IPS-15b (cell line): ENCODE data around the gene HYAL2.
"Not testable (repeated sequence)": the region's sequence is repeated elsewhere in the genome, so short reads cannot be mapped to it uniquely, and the experiment has no call there.

Experiments used
- H3K27me3 ChIP-seq: one replicate; pipeline ENCODE4 v1.6.1; 2013; ENCODE audit warnings: low read length; ENCODE audit not compliant: control insufficient read depth, insufficient read depth
- H3K36me3 ChIP-seq: one replicate; pipeline ENCODE4 v1.6.1; 2013; ENCODE audit warnings: low read length; ENCODE audit not compliant: control insufficient read depth, insufficient read depth
- H3K4me1 ChIP-seq: one replicate; pipeline ENCODE4 v1.6.1; 2013; ENCODE audit warnings: mild to moderate bottlenecking, low read length; ENCODE audit not compliant: control insufficient read depth, insufficient read depth
- H3K4me3 ChIP-seq: one replicate; pipeline ENCODE4 v1.5.1; 2013; ENCODE audit warnings: low read depth, low read length
- H3K9ac ChIP-seq: one replicate; pipeline ENCODE4 v1.6.1; 2013; ENCODE audit warnings: low read depth, mild to moderate bottlenecking, low read length
- H3K9me3 ChIP-seq: one replicate; pipeline ENCODE4 v1.6.1; 2013; ENCODE audit warnings: mild to moderate bottlenecking, low read length; ENCODE audit not compliant: control insufficient read depth, insufficient read depth

HYAL2 gene

DNA sequence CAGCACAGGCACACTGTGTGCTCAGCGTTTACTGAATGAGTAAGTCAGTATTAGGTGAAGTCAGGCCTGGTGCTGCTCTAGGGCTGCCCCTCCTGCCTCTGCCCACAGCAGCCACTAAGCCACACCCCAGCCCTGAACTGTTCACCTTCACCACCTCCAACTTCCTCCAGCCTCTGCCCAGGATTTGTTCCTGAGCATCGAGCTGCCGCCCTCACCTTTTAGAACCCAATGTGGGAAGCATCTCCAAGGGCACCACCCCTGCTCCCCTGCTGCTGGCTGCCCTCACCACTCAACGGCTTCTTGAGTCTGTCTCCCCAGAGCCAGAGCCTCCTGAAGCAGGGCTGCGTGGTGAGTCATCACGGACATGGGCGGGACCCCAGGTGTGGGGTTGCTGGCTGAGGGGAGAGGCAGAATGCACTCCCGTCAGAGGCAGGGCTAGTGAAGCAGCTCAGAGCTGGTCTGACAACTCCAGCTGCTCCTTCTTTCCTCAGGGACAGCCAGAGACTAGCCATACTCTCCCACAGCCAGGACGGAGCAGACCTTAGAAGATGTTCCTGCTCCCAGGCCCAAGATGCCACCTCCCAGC is 5.8 kb downstream of the HYAL2 start:
- H3K9ac ChIP-seq = no peak overlapping the region
- no peaks in the 10 kb centered on the region for H3K27me3 ChIP-seq
- no peak overlapping the region for H3K4me3 ChIP-seq
- H3K9me3 ChIP-seq = no peaks in the 10 kb centered on the region
- peaks cover 35% of the 10 kb centered on the region for H3K36me3 ChIP-seq
- H3K4me1 ChIP-seq = peaks cover 3% of the 10 kb centered on the region

DNA sequence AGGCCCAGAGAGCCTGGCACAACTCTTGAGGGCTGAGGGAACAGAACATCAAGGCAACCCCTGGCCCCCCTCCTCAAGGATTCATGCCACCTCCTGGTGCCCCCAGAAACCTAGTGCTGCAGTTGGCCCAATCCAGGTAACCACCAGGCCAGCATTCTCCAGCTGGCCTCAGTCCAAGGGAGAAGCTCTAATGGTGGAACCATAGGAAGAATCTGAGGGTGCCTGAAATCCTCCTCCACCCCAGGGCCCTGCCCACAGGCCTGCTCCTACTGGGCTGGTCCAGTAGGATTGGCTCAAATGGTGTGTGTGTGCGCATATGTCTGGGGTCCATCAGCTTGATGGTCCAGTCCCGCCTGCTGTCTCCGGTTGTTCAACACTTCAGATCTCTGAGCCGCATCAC is 7.7 kb downstream of the HYAL2 start:
- Histone ChIP-seq H3K4me3 (no peak overlapping the region), H3K4me1 (no peaks in the 10 kb centered on the region), H3K27me3 (no peaks in the 10 kb centered on the region), H3K9ac (no peak overlapping the region), H3K36me3 (peaks cover 32% of the 10 kb centered on the region), H3K9me3 (no peaks in the 10 kb centered on the region)

GRCh38 chr3:50314342-50314741 is 8.2 kb downstream of the HYAL2 start:
- H3K4me1 ChIP-seq = no peaks in the 10 kb centered on the region
- H3K4me3 ChIP-seq = no peak overlapping the region
- H3K27me3 ChIP-seq = no peaks in the 10 kb centered on the region
- H3K9ac ChIP-seq = no peak overlapping the region
- peaks cover 27% of the 10 kb centered on the region for H3K36me3 ChIP-seq
- H3K9me3 ChIP-seq = peaks cover 3% of the 10 kb centered on the region

GRCh38 chr3:50312041-50312440 is 10.5 kb downstream of the HYAL2 start:
- not testable (repeated sequence) for H3K4me1 ChIP-seq, H3K27me3 ChIP-seq, H3K9ac ChIP-seq, H3K4me3 ChIP-seq, H3K36me3 ChIP-seq, H3K9me3 ChIP-seq

- Histone ChIP-seq H3K9ac (no peak overlapping the region), H3K27me3 (no peaks in the 10 kb centered on the region), H3K4me1 (peaks cover 3% of the 10 kb centered on the region), H3K4me3 (no peak overlapping the region), H3K9me3 (peaks cover under 1% of the 10 kb centered on the region), H3K36me3 (no peaks in the 10 kb centered on the region)
Measured at GRCh38 chr3:50304601-50305000, 17.9 kb downstream of the HYAL2 start.

GRCh38 chr3:50303013-50303815 is 19.3 kb downstream of the HYAL2 start, which contains the start of gene HYAL1:
Gene HYAL1 (minus strand): TSS chr3:50303574. CDS start chr3:50302956, 618 bp downstream.
- H3K4me1 ChIP-seq = peaks cover 3% of the 10 kb centered on the region
- H3K9me3 ChIP-seq = no peaks in the 10 kb centered on the region
- no peaks in the 10 kb centered on the region for H3K36me3 ChIP-seq
- no peak within 1 kb of the TSS for H3K4me3 ChIP-seq
- H3K9ac ChIP-seq = peak within 1 kb of the TSS; percentile 47
- H3K27me3 ChIP-seq = no peaks in the 10 kb centered on the region

- no peaks in the 10 kb centered on the region for H3K9me3 ChIP-seq
- H3K4me3 ChIP-seq = no peak overlapping the region
- H3K36me3 ChIP-seq = no peaks in the 10 kb centered on the region
- no peak overlapping the region for H3K9ac ChIP-seq
- H3K4me1 ChIP-seq = peaks cover 3% of the 10 kb centered on the region
- no peaks in the 10 kb centered on the region for H3K27me3 ChIP-seq
Measured at GRCh38 chr3:50302095-50303012, 20.2 kb downstream of the HYAL2 start.

DNA sequence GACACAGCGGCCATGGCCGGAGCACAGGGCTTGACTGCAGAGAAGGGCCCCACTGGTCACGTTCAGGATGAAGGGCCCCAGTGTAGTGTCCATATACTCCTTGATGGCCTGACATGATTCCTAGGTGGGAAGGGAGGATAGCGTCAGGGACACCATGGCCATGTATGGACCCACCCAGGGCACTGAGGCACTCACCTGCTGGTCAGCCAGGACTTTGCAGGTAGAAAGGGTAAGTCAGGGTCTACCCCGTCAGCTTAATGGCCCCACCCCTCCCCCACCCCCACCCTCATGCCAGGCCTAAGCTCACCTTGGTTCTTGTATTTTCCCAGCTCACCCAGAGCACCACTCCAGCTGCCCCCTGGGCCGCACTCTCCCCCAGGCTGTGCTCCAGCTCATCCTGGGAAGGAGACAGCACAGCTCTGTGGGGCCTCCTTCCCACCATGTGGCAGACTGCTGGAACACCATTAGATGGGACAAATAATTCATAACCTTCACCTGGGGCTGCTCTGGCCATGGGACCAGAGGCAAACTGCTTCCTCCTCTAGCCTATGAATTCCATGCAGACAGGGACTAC is 21.8 kb downstream of the HYAL2 start:
- no peak overlapping the region for H3K9ac ChIP-seq
- no peaks in the 10 kb centered on the region for H3K9me3 ChIP-seq
- peaks cover 2% of the 10 kb centered on the region for H3K36me3 ChIP-seq
- H3K4me1 ChIP-seq = peaks cover 3% of the 10 kb centered on the region
- H3K4me3 ChIP-seq = no peak overlapping the region
- H3K27me3 ChIP-seq = no peaks in the 10 kb centered on the region

DNA sequence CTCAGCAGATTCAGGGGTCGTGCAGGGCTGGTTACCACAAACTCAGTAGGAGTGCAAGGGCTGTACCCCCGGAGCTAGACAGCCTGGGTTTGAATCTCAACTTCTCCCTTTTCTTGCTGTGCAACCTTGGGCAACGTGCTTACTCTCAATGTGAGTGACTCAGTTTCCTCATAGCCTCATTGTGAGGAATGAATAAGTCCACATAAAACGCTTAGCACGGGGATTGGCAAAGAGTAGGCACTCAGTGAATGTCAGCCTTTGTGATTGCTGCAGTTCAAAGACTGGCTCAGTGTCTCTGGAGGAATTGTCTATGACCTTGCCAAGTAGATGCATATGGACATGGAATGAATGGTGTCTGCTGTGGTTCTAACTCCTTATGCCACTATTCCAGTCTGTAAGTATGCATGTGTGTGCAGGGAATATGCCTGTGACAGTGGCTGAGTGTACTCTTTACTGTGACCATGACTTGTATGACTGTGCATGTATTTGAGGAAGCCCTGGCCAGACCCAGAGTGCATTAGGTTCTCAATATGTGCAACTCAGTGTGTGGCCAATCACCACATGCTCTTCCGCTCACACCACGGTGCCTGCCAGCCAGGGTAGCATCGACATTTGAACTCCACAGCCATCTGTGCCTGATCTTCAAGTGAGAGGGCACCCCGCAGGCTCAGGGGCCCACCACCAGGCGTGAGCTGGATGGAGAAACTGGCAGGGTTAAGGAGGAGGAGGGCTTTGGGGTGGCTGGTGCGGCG is 22.4 kb downstream of the HYAL2 start:
- H3K9me3 ChIP-seq = no peaks in the 10 kb centered on the region
- no peaks in the 10 kb centered on the region for H3K27me3 ChIP-seq
- peaks cover 2% of the 10 kb centered on the region for H3K36me3 ChIP-seq
- peak overlapping the region; percentile 76 for H3K9ac ChIP-seq
- H3K4me3 ChIP-seq = peak overlapping the region; percentile 45
- peaks cover 3% of the 10 kb centered on the region for H3K4me1 ChIP-seq

GRCh38 chr3:50299638-50299928 is 23.0 kb downstream of the HYAL2 start:
- H3K36me3 ChIP-seq = peaks cover 2% of the 10 kb centered on the region
- no peaks in the 10 kb centered on the region for H3K9me3 ChIP-seq
- peak overlapping the region; percentile 45 for H3K4me3 ChIP-seq
- peak overlapping the region; percentile 76 for H3K9ac ChIP-seq
- H3K4me1 ChIP-seq = peaks cover 3% of the 10 kb centered on the region
- H3K27me3 ChIP-seq = no peaks in the 10 kb centered on the region
